ENCODE measurements around the gene WDR18.

WDR18 gene

GRCh38 chr19:984165-984967 is at the start of gene WDR18:
TSS of gene WDR18 (plus strand) at chr19:984345. CDS start at chr19:984354, 9 bp downstream.
- peak; percentile 90 for DNase-seq

GRCh38 chr19:934865-935479 is 49.2 kb upstream of the WDR18 start:
- DNase-seq, result no peak

- no peak for DNase-seq
Observed at GRCh38 chr19:936175-936546, 48.0 kb upstream of the WDR18 start.

- DNase-seq, result no peak
Observed at GRCh38 chr19:937259-937694, 46.9 kb upstream of the WDR18 start.

- no peak for DNase-seq
Observed at GRCh38 chr19:938233-938923, 45.8 kb upstream of the WDR18 start.

- DNase-seq, result no peak
Observed at GRCh38 chr19:939439-939838, 44.7 kb upstream of the WDR18 start.

GRCh38 chr19:939922-940321 is 44.2 kb upstream of the WDR18 start:
- no peak for DNase-seq

- DNase-seq, result peak; percentile 61
Observed at GRCh38 chr19:940591-941291, 43.4 kb upstream of the WDR18 start.

GRCh38 chr19:941292-942132 is 42.6 kb upstream of the WDR18 start:
- DNase-seq, result no peak

- no peak for DNase-seq
Observed at GRCh38 chr19:942133-942645, 42.0 kb upstream of the WDR18 start.

GRCh38 chr19:943551-944170 is 40.5 kb upstream of the WDR18 start:
- DNase-seq, result no peak

GRCh38 chr19:944171-944567 is 40.0 kb upstream of the WDR18 start:
- no peak for DNase-seq

GRCh38 chr19:944663-945241 is 39.4 kb upstream of the WDR18 start:
- no peak for DNase-seq

- no peak for DNase-seq
Observed at GRCh38 chr19:945401-946252, 38.5 kb upstream of the WDR18 start.

- DNase-seq, result no peak
Observed at GRCh38 chr19:947090-947706, 36.9 kb upstream of the WDR18 start.

- no peak for DNase-seq
Observed at GRCh38 chr19:947707-948539, 36.2 kb upstream of the WDR18 start.

GRCh38 chr19:948842-949496 is 35.2 kb upstream of the WDR18 start:
- DNase-seq, result no peak

GRCh38 chr19:950352-951066 is 33.6 kb upstream of the WDR18 start:
- DNase-seq, result no peak
